ENCODE measurements around the gene CEND1. TPM values are rescaled to one million over a fixed set of nuclear protein-coding genes. Genes with fewer than 3 reads are reported as not detected.

Gene CEND1
- total RNA-seq, 1 experiment from 2014 or later, result 2.7 TPM

- POLR2A ChIA-PET, result interaction anchor here (1.2 to 2.3 kb wide), 4 partner anchors 12 to 211 kb away, joined by 3 to 10 read pairs (median 4); no protein-coding TSS in a partner anchor
Observed at GRCh38 chr11:776263-776560, 13.7 kb downstream of the CEND1 start.

More at GRCh38 chr11:776263-776560, 13.7 kb downstream of the CEND1 start:
- TF ChIP-seq ZNF532 (CRISPR knock-in tag; IDR thresholded peaks at IDR 0.05; ENCODE audit: borderline replicate concordance) (no peak), JUN (CRISPR knock-in tag; IDR thresholded peaks at IDR 0.05) (no peak), EMX1 (CRISPR knock-in tag; IDR thresholded peaks at IDR 0.05) (no peak), JAZF1 (CRISPR knock-in tag; IDR thresholded peaks at IDR 0.05) (no peak), KAT7 (CRISPR knock-in tag; IDR thresholded peaks at IDR 0.05; ENCODE audit: borderline replicate concordance) (no peak), SP1 (CRISPR knock-in tag; conservative IDR thresholded peaks at IDR 0.05) (no peak), NFATC4 (CRISPR knock-in tag; IDR thresholded peaks at IDR 0.05) (no peak), ATF1 (CRISPR knock-in tag; IDR thresholded peaks at IDR 0.05) (no peak), ZBTB21 (CRISPR knock-in tag; IDR thresholded peaks at IDR 0.05; ENCODE audit: borderline replicate concordance) (no peak), ZNF423 (CRISPR knock-in tag; IDR thresholded peaks at IDR 0.05) (no peak), ZNF425 (CRISPR knock-in tag; conservative IDR thresholded peaks at IDR 0.05) (no peak), HMGA2 (CRISPR knock-in tag; IDR thresholded peaks at IDR 0.05) (no peak), E2F4 (CRISPR knock-in tag; IDR thresholded peaks at IDR 0.05; ENCODE audit: borderline replicate concordance, low read depth) (no peak), FOXP1 (CRISPR knock-in tag; IDR thresholded peaks at IDR 0.05; ENCODE audit: borderline replicate concordance) (no peak), ZNF396 (CRISPR knock-in tag; IDR thresholded peaks at IDR 0.05; ENCODE audit: borderline replicate concordance) (no peak), GABPB1 (CRISPR knock-in tag; IDR thresholded peaks at IDR 0.05) (no peak), HMGXB4 (CRISPR knock-in tag; IDR thresholded peaks at IDR 0.05) (no peak)
- TF ChIP-seq, protein P1, sequence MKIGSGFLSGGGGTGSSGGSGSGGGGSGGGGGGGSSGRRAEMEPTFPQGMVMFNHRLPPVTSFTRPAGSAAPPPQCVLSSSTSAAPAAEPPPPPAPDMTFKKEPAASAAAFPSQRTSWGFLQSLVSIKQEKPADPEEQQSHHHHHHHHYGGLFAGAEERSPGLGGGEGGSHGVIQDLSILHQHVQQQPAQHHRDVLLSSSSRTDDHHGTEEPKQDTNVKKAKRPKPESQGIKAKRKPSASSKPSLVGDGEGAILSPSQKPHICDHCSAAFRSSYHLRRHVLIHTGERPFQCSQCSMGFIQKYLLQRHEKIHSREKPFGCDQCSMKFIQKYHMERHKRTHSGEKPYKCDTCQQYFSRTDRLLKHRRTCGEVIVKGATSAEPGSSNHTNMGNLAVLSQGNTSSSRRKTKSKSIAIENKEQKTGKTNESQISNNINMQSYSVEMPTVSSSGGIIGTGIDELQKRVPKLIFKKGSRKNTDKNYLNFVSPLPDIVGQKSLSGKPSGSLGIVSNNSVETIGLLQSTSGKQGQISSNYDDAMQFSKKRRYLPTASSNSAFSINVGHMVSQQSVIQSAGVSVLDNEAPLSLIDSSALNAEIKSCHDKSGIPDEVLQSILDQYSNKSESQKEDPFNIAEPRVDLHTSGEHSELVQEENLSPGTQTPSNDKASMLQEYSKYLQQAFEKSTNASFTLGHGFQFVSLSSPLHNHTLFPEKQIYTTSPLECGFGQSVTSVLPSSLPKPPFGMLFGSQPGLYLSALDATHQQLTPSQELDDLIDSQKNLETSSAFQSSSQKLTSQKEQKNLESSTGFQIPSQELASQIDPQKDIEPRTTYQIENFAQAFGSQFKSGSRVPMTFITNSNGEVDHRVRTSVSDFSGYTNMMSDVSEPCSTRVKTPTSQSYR (CRISPR knock-in tag; IDR thresholded peaks at IDR 0.05), result no peak
- TF ChIP-seq, protein P2, sequence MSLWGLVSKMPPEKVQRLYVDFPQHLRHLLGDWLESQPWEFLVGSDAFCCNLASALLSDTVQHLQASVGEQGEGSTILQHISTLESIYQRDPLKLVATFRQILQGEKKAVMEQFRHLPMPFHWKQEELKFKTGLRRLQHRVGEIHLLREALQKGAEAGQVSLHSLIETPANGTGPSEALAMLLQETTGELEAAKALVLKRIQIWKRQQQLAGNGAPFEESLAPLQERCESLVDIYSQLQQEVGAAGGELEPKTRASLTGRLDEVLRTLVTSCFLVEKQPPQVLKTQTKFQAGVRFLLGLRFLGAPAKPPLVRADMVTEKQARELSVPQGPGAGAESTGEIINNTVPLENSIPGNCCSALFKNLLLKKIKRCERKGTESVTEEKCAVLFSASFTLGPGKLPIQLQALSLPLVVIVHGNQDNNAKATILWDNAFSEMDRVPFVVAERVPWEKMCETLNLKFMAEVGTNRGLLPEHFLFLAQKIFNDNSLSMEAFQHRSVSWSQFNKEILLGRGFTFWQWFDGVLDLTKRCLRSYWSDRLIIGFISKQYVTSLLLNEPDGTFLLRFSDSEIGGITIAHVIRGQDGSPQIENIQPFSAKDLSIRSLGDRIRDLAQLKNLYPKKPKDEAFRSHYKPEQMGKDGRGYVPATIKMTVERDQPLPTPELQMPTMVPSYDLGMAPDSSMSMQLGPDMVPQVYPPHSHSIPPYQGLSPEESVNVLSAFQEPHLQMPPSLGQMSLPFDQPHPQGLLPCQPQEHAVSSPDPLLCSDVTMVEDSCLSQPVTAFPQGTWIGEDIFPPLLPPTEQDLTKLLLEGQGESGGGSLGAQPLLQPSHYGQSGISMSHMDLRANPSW (CRISPR knock-in tag; conservative IDR thresholded peaks at IDR 0.05; ENCODE audit: low read depth), result no peak
- ATAC-seq (no peak), DNase-seq (ENCODE audit: low spot score) (no peak)
- Mint-ChIP-seq H3K9me3 (no peaks in the 10 kb centered on the region), H3K36me3 (peaks cover 9% of the 10 kb centered on the region; the same call in 1 of the 2 replicates), H3K4me3 (peak overlapping the region; percentile 88), H3K27me3 (ENCODE audit: low read depth) (no peaks in the 10 kb centered on the region), H3K27ac (peak overlapping the region; percentile 83), H3K4me1 (peaks cover 19% of the 10 kb centered on the region)
- CTCF ChIA-PET, result interaction anchor here (0.8 to 2.3 kb wide), 9 partner anchors 10 to 80 kb away, joined by 3 to 12 read pairs (median 6); partner anchors contain the start of genes CEND1 and TMEM80

Data from WTC11 (cell line).